ENCODE data around the gene THAP9.
"Not testable (repeated sequence)": the region's sequence is repeated elsewhere in the genome, so short reads cannot be mapped to it uniquely, and the experiment has no call there.

Gene THAP9

DNA sequence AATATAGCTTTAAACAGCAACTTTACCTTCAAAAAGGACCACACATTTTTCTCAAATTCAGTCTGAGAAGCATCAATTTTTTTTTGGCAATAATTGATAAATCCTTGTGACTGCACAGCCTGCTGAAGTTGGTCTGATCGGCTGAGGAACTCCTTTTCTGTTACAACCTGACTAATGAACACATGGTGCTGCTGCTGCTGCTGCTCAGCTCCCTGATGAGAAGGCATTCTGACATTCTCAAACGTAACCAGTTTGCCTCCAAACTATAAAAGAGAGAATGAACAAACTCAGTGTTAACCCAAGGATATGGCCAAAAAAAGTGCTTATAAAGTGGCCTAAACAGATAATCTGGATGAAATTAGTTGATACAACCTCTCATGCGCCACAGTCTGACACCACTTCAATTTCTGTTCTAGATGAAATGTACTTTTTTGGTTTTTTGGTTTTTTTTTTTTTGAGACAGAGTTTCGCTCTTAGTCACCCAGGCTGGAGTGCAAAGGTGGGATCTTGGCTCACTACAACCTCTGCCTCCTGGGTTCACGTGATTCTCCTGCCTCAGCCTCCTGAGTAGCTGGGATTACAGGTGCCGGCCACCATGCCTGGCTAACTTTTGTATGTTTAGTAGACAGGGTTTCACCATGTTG is 36.1 kb upstream of the THAP9 start:
- Histone ChIP-seq H3K36me3 (peaks cover 57% of the 10 kb centered on the region), H3K27me3 (ENCODE audit: insufficient read depth, low read depth, severe bottlenecking) (no peaks in the 10 kb centered on the region), H3K27ac (no peak overlapping the region), H3K9me3 (ENCODE audit: severe bottlenecking) (no peaks in the 10 kb centered on the region), H3K4me3 (ENCODE audit: low read depth, low read length) (no peak overlapping the region)
- no peak for DNase-seq
- TF ChIP-seq, protein P1, sequence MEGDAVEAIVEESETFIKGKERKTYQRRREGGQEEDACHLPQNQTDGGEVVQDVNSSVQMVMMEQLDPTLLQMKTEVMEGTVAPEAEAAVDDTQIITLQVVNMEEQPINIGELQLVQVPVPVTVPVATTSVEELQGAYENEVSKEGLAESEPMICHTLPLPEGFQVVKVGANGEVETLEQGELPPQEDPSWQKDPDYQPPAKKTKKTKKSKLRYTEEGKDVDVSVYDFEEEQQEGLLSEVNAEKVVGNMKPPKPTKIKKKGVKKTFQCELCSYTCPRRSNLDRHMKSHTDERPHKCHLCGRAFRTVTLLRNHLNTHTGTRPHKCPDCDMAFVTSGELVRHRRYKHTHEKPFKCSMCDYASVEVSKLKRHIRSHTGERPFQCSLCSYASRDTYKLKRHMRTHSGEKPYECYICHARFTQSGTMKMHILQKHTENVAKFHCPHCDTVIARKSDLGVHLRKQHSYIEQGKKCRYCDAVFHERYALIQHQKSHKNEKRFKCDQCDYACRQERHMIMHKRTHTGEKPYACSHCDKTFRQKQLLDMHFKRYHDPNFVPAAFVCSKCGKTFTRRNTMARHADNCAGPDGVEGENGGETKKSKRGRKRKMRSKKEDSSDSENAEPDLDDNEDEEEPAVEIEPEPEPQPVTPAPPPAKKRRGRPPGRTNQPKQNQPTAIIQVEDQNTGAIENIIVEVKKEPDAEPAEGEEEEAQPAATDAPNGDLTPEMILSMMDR (IDR thresholded peaks at IDR 0.05; ENCODE audit: low read depth, low read length) = no peak

DNA sequence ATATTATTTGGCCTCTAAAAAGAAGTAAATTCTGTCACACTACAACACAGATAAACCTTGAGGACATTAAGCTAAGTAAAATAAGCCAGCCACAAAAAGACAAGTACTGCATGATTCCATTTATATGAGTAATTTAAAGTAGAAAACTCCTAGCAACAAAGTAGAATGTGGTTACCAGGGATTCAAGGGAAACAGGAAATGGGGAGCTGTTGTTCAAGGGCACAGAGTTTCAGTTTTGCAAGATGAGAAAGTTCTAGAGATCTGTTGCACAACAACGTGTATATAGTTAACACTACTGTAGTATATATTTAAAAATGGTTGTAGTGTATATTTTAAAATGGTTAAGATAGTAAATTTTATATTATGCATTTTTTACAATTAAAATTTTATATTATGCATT is 34.9 kb upstream of the THAP9 start:
- DNase-seq = no peak
- Histone ChIP-seq H3K27me3 (ENCODE audit: insufficient read depth, low read depth, severe bottlenecking) (no peaks in the 10 kb centered on the region), H3K4me3 (ENCODE audit: low read depth, low read length) (no peak overlapping the region), H3K36me3 (peaks cover 69% of the 10 kb centered on the region), H3K9me3 (ENCODE audit: severe bottlenecking) (no peaks in the 10 kb centered on the region), H3K27ac (no peak overlapping the region)
- TF ChIP-seq, protein P1 (IDR thresholded peaks at IDR 0.05; ENCODE audit: low read depth, low read length) = no peak

DNA sequence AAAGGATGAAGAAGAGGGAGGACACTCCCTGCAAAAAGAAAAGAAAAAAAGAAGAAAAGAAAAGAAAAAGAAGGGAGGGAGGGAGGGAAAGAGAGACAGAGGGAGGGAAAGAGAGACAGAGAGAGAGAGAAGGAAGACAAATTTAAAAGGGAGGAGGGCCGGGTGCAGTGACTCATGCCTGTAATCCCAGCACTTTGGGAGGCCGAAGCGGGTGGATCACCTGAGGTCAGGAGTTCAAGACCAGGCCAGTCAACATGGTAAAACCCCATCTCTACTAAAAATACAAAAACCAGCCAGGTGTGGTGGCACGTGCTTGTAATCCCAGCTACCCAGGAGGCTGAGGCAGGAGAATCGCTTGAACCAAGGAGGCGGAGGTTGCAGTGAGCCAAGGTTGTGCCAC is 34.5 kb upstream of the THAP9 start:
- H3K27me3 ChIP-seq (ENCODE audit: insufficient read depth, low read depth, severe bottlenecking); H3K4me3 ChIP-seq (ENCODE audit: low read depth, low read length); H3K9me3 ChIP-seq (ENCODE audit: severe bottlenecking); H3K27ac ChIP-seq; DNase-seq: not testable (repeated sequence)
- H3K36me3 ChIP-seq = peaks cover 73% of the 10 kb centered on the region

DNA sequence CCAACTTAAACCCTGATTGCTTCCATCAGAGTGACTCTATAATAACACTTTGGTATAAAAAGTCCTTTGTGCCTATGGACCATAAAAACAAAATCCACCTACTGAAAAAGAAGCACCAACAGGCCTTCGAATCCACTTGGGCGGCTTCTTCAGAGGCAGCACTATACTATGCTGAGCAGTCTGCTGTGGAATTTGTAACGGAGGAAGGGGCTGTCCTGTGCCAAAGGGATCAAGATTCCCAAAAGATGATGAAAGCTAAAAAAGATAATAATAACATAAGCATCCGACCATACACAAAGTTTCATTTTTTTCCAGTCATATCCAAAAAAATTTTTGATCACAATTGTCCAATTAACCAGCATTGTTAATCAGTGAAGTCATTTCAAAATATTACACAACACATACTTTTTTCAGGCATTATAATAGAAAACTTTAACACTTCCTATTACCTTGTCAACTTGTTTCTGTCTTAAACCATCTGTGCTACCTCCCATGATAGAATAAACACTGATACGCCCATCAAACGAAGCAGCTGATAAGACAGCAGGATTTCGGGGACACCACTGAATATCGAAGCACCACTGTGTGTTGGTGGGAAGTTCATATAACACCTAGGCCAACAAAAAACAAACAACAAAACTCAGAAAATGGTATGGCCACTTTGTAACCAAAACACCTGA is 33.7 kb upstream of the THAP9 start:
- H3K27ac ChIP-seq = no peak overlapping the region
- TF ChIP-seq, protein P1 (IDR thresholded peaks at IDR 0.05; ENCODE audit: low read depth, low read length) = no peak
- H3K4me3 ChIP-seq (ENCODE audit: low read depth, low read length) = no peak overlapping the region
- H3K9me3 ChIP-seq (ENCODE audit: severe bottlenecking) = no peaks in the 10 kb centered on the region
- no peak for DNase-seq
- peaks cover 75% of the 10 kb centered on the region for H3K36me3 ChIP-seq
- H3K27me3 ChIP-seq (ENCODE audit: insufficient read depth, low read depth, severe bottlenecking) = no peaks in the 10 kb centered on the region

DNA sequence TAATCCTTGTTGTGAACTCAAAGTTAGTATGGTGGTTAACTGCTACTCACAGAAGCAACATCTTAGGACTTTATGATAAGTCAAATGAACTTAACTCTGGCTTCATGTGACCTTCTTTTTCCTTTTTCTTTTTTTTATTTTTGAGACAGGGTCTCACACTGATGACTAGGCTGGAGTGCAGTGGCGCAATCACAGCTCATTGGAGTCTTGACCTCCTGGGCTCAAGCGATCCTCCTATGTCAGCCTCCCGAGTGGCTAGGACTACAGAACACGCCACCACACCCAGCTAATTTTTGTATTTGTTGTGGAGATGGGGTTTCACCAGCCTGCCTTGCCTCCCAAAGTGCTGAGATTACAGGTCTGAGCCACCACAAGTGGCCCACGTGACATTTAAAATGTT is 32.0 kb upstream of the THAP9 start:
- Histone ChIP-seq H3K36me3 (peaks cover 78% of the 10 kb centered on the region), H3K9me3 (ENCODE audit: severe bottlenecking) (no peaks in the 10 kb centered on the region), H3K27ac (no peak overlapping the region), H3K4me3 (ENCODE audit: low read depth, low read length) (no peak overlapping the region), H3K27me3 (ENCODE audit: insufficient read depth, low read depth, severe bottlenecking) (no peaks in the 10 kb centered on the region)
- no peak for DNase-seq
- TF ChIP-seq, protein P1 (IDR thresholded peaks at IDR 0.05; ENCODE audit: low read depth, low read length) = no peak

DNA sequence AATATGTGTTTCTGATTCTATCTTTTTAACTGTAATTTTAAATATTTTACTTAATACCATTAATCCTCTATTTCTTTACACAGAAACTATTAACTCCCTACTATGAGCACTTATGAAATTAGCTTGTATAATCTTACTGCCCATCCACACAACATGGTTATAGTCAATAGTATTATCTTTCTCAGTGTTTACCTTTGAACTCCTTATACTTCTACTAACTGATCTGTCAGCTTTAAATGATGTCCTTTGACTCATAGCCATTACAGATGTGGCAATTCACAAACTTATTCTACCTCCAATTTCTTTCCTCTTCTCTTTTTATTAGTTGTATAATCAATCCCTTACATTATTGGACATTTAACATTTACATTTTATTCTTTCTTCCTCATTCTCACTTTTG is 15.1 kb upstream of the THAP9 start:
- Histone ChIP-seq H3K36me3 (peaks cover 8% of the 10 kb centered on the region), H3K9me3 (ENCODE audit: severe bottlenecking) (no peaks in the 10 kb centered on the region), H3K27me3 (ENCODE audit: insufficient read depth, low read depth, severe bottlenecking) (no peaks in the 10 kb centered on the region), H3K27ac (no peak overlapping the region), H3K4me3 (ENCODE audit: low read depth, low read length) (no peak overlapping the region)
- DNase-seq = no peak
- TF ChIP-seq, protein P1 (IDR thresholded peaks at IDR 0.05; ENCODE audit: low read depth, low read length) = no peak
